ENCODE results near the gene ATP5F1E. TPM values are rescaled to one million over a fixed set of nuclear protein-coding genes. Genes with fewer than 3 reads are reported as not detected.
A peak's percentile ranks its signal among the peaks of the same experiment; 100 is the strongest.

The ATP5F1E gene
- total and polyA plus RNA-seq, 2 of the 4 experiments (the other 2 are of a cell fraction): 3.8 to 34.5 TPM

DNA sequence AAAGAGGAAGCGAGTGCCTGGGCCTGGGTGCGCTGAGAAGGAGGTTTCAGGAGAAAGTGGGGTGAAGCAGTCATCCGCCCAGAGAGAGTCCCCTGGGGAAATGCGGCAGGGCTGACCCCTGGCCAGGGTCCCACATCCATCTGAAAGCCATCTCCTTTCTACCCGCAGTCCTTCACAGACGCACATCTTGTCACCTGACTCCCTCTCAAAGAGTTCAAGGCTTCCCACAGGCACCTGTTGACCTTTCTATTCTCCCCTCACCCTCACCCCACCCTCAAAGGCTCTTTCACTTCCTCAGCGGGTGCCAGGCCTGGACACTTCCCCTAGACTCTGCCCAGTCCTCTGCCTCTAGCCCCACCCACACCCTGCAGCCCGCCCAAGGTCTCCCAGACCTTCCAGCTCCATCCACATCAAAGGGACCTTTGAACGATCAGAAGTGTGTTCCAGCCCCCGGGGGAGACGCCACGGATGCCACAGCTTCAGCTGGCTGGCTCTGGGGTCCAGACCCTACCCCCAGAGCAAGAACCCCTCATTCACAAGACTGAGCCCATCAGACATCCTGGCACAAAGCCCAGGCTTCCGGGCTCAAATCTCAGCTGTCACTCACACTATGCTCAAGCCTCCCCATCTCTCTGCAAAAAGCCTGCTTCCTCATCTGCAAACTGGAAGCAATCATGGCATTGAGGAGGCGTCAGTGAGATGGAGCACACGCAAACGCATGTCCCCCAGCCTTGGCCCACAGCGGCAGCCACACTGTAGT, 27.2 kb downstream of the ATP5F1E start:
- BruUV-seq (replicated peaks): no TSS peak
- ChIA-PET POLR2A (ENCODE audit: unreplicated experiment) (no interaction called here), CTCF (no interaction called here)
- H2BK20ac ChIP-seq (ENCODE audit: low read depth, low read length): no peak overlapping the region
- H3K36me3 ChIP-seq (ENCODE audit: control insufficient read depth, insufficient read depth, low read length): peaks cover 7% of the 10 kb centered on the region
- no peaks in the 10 kb centered on the region; the same call in 1 of the 2 replicates for H4K20me1 ChIP-seq (ENCODE audit: insufficient read depth, low read length)
- H4K5ac ChIP-seq (ENCODE audit: low read depth, low read length): no peak overlapping the region
- WGBS, 2 experiments (ENCODE audit: extremely low coverage in 2 of 2, insufficient read length in 1 of 2): 53% methylated on average over 12 of the region's 17 CpGs; no CpG with 5 or more reads in 1 of the 2 experiments
- no peak overlapping the region for H2BK5ac ChIP-seq (ENCODE audit: low read depth, low read length, poor library complexity, severe bottlenecking)
- no peak overlapping the region for H4K91ac ChIP-seq (ENCODE audit: insufficient read depth, low read depth, low read length)
- TF ChIP-seq, protein P1, sequence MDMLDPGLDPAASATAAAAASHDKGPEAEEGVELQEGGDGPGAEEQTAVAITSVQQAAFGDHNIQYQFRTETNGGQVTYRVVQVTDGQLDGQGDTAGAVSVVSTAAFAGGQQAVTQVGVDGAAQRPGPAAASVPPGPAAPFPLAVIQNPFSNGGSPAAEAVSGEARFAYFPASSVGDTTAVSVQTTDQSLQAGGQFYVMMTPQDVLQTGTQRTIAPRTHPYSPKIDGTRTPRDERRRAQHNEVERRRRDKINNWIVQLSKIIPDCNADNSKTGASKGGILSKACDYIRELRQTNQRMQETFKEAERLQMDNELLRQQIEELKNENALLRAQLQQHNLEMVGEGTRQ (IDR thresholded peaks at IDR 0.05; ENCODE audit: low read depth, low read length): no peak
- TF ChIP-seq SMC3 (IDR thresholded peaks at IDR 0.05; ENCODE audit: low read depth, low read length) (no peak), MXI1 (IDR thresholded peaks at IDR 0.05; ENCODE audit: borderline replicate concordance, low read depth, low read length) (no peak), RCOR1 (IDR thresholded peaks at IDR 0.05; ENCODE audit: insufficient replicate concordance, low read length) (no peak), RAD21 (IDR thresholded peaks at IDR 0.05; ENCODE audit: low read length) (no peak), CHD1 (IDR thresholded peaks at IDR 0.05; ENCODE audit: low read depth, low read length) (no peak), MAZ (IDR thresholded peaks at IDR 0.05; ENCODE audit: borderline replicate concordance, low read depth, low read length) (no peak), RFX5 (IDR thresholded peaks at IDR 0.05; ENCODE audit: low read depth, low read length) (no peak), NFE2L2 (IDR thresholded peaks at IDR 0.05; ENCODE audit: low read depth, low read length) (no peak), CEBPB (IDR thresholded peaks at IDR 0.05; ENCODE audit: low read depth, low read length) (no peak), MAFK (IDR thresholded peaks at IDR 0.05; ENCODE audit: low read depth, low read length) (no peak)
- H3K4me1 ChIP-seq (ENCODE audit: control insufficient read depth, insufficient read depth, low read length): peaks cover 12% of the 10 kb centered on the region
- no peaks in the 10 kb centered on the region for H3K27me3 ChIP-seq (ENCODE audit: control insufficient read depth, insufficient read depth, low read length)
- in situ Hi-C loops (cut with MboI; ENCODE audit: low sequenced_read_pairs): no loop called here
- no peak overlapping the region for H3K27ac ChIP-seq (ENCODE audit: insufficient read depth, low read length)
- no peak overlapping the region for H3K56ac ChIP-seq (ENCODE audit: extremely low read depth, insufficient read depth, low read length)
- DNase-seq: no peak
- intact Hi-C loops (cut with micrococcal nuclease): no loop called here
- dilution Hi-C loops (cut with HindIII; ENCODE audit: low sequenced_read_pairs, unreplicated experiment): no loop called here
- H2AFZ ChIP-seq (replicated peaks; ENCODE audit: low read length, poor library complexity): no peak overlapping the region
- peaks cover 11% of the 10 kb centered on the region; the same call in 1 of the 2 replicates for H3K9me1 ChIP-seq (ENCODE audit: insufficient read depth, low read length)
- H3K4me3 ChIP-seq (ENCODE audit: insufficient read depth, low read depth, low read length): no peak overlapping the region
- H2AK5ac ChIP-seq (ENCODE audit: low read depth, low read length): no peak overlapping the region
- ATAC-seq (ENCODE audit: low read depth): no peak
- no peak overlapping the region for H3K9ac ChIP-seq (ENCODE audit: low read depth, low read length)
- H4K8ac ChIP-seq (ENCODE audit: low read depth in 2 of 2, low read length in 2 of 2): no peak overlapping the region
- no peak overlapping the region; the same call in 1 of the 2 replicates for H3K14ac ChIP-seq (replicated peaks; ENCODE audit: low read depth, low read length)
- H3K18ac ChIP-seq (ENCODE audit: low read depth, low read length): no peak overlapping the region
- no peaks in the 10 kb centered on the region for H3K9me3 ChIP-seq (ENCODE audit: control insufficient read depth, insufficient read depth, low read length)
- H3K4ac ChIP-seq (ENCODE audit: low read depth, low read length): no peak overlapping the region
- no peak overlapping the region for H2AK9ac ChIP-seq (replicated peaks; ENCODE audit: low read depth, low read length, poor library complexity)
- H3K79me1 ChIP-seq (ENCODE audit: low read depth in 1 of 2, low read length in 2 of 2): peaks cover 10 to 35% of the 10 kb centered on the region in 2 experiments; a peak in 3 of 4 replicates
- H2BK120ac ChIP-seq (ENCODE audit: low read depth, low read length): no peak overlapping the region
- peak overlapping the region; percentile 29 for H3K23ac ChIP-seq (ENCODE audit: low read depth, low read length)
- peak overlapping the region; percentile 35; the same call in 1 of the 2 replicates for H3K4me2 ChIP-seq (ENCODE audit: low read depth, low read length)
- no peak overlapping the region for H2BK15ac ChIP-seq (ENCODE audit: low read depth, low read length)
